OCI-LY3 (cell line): Measurements from ENCODE around the gene TMEM106B.
A peak's percentile ranks its signal among the peaks of the same experiment; 100 is the strongest.

ENCODE experiments used
- H2AFZ ChIP-seq: fragments of 200-600, 300-600 bp; shearing (Covaris generic); 2 replicates; pipeline ENCODE4 v1.6.0; 2014; ENCODE audit warnings: antibody characterized with exemption, low read depth, low read length
- H3K27ac ChIP-seq: fragments of 200-600, 300-600 bp; sonication (generic); 2 replicates; pipeline ENCODE4 v1.5.1; 2014; ENCODE audit warnings: mild to moderate bottlenecking, low read length, moderate library complexity, mixed read lengths
- H3K27me3 ChIP-seq: fragments of 200-600, 300-600 bp; sonication (generic); 2 replicates; pipeline ENCODE4 v1.6.1; 2014; ENCODE audit warnings: low read depth, low read length, mixed read lengths
- H3K36me3 ChIP-seq: fragments of 200-600, 300-600 bp; sonication (generic); replicated peaks from 2 replicates; pipeline ENCODE3; 2014; ENCODE audit warnings: low read depth, low read length, mixed read lengths
- H3K4me1 ChIP-seq: fragments of 300-600, 200-600 bp; sonication (generic); 2 replicates; pipeline ENCODE4 v1.6.1; 2014; ENCODE audit warnings: low read length, mixed read lengths
- H3K4me2 ChIP-seq: fragments of 200-600, 300-600 bp; sonication (generic); 2 replicates; pipeline ENCODE4 v1.6.1; 2014; ENCODE audit warnings: low read length, mixed read lengths
- H3K4me3 ChIP-seq: fragments of 300-600, 200-600 bp; sonication (generic); 2 replicates; pipeline ENCODE4 v1.5.1; 2014; ENCODE audit warnings: antibody characterized with exemption, mild to moderate bottlenecking, low read length, moderate library complexity
- H3K79me2 ChIP-seq: fragments of 300-600, 200-600 bp; shearing (Covaris generic); 2 replicates; pipeline ENCODE4 v1.6.1; 2014; ENCODE audit warnings: mild to moderate bottlenecking, low read length, mixed read lengths
- H3K9ac ChIP-seq: fragments of 300-600, 200-600 bp; shearing (Covaris generic); 2 replicates; pipeline ENCODE4 v1.6.0; 2014; ENCODE audit warnings: mild to moderate bottlenecking, low read length, moderate library complexity
- H3K9me3 ChIP-seq: fragments of 200-600, 300-600 bp; shearing (Covaris generic); 2 replicates; pipeline ENCODE4 v1.6.1; 2014; ENCODE audit warnings: low read length, mixed read lengths; ENCODE audit not compliant: insufficient read depth
- H4K20me1 ChIP-seq: fragments of 200-600, 300-600 bp; sonication (generic); 2 replicates; pipeline ENCODE4 v1.6.1; 2016; ENCODE audit warnings: low read length, mixed read lengths; ENCODE audit not compliant: insufficient read depth
- EZH2phosphoT487 ChIP-seq: fragments of 200-600 bp; shearing (Covaris generic); IDR thresholded peaks from 2 replicates; pipeline ENCODE4 v1.6.1; 2018; ENCODE audit warnings: antibody characterized with exemption, mixed run types, low read depth
- TF ChIP-seq, protein P1 (sequence below): fragments of 200-600, 300-600 bp; sonication (generic); IDR thresholded peaks from 2 replicates; pipeline ENCODE4 v1.5.1; 2014; ENCODE audit warnings: antibody characterized with exemption, low read length, low read depth

Gene TMEM106B

DNA sequence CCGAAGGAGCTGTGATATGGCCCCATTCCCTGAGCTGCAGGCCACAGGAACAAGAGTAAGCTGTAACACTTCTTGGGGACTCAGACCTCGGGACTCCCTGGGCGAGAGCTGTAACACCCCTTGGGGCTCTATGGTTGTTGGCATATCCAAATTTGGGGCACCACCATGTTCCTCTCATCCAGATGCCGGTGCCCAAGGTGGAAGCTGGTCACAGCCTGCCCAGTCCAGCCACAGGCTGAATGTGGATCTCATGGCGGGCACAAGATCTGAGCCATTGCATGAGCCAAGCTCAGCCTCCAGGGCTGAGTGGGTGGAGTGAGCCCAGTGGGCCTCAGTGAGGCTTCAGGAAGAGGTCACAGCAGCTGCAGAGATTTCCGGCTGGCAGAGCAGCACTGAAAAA lies 78.9 kb downstream of the TMEM106B start:
- 0 out of 2 replicates have a peak, but pooled peaks cover 3% of the 10 kb centered on the region for H3K9me3 ChIP-seq
- no peaks in the 10 kb centered on the region for H3K79me2 ChIP-seq
- no peak overlapping the region for H3K27ac ChIP-seq
- no peaks in the 10 kb centered on the region; the same call in 1 of the 2 replicates for H3K27me3 ChIP-seq
- TF ChIP-seq, protein P1, sequence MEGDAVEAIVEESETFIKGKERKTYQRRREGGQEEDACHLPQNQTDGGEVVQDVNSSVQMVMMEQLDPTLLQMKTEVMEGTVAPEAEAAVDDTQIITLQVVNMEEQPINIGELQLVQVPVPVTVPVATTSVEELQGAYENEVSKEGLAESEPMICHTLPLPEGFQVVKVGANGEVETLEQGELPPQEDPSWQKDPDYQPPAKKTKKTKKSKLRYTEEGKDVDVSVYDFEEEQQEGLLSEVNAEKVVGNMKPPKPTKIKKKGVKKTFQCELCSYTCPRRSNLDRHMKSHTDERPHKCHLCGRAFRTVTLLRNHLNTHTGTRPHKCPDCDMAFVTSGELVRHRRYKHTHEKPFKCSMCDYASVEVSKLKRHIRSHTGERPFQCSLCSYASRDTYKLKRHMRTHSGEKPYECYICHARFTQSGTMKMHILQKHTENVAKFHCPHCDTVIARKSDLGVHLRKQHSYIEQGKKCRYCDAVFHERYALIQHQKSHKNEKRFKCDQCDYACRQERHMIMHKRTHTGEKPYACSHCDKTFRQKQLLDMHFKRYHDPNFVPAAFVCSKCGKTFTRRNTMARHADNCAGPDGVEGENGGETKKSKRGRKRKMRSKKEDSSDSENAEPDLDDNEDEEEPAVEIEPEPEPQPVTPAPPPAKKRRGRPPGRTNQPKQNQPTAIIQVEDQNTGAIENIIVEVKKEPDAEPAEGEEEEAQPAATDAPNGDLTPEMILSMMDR, result no peak
- TF ChIP-seq EZH2phosphoT487, result no peak
- H3K4me3 ChIP-seq, result no peak overlapping the region
- no peak overlapping the region for H2AFZ ChIP-seq
- H3K4me1 ChIP-seq, result peaks cover 7% of the 10 kb centered on the region
- no peak overlapping the region for H3K9ac ChIP-seq
- H3K4me2 ChIP-seq, result no peak overlapping the region
- no peaks in the 10 kb centered on the region for H4K20me1 ChIP-seq
- no peaks in the 10 kb centered on the region for H3K36me3 ChIP-seq

DNA sequence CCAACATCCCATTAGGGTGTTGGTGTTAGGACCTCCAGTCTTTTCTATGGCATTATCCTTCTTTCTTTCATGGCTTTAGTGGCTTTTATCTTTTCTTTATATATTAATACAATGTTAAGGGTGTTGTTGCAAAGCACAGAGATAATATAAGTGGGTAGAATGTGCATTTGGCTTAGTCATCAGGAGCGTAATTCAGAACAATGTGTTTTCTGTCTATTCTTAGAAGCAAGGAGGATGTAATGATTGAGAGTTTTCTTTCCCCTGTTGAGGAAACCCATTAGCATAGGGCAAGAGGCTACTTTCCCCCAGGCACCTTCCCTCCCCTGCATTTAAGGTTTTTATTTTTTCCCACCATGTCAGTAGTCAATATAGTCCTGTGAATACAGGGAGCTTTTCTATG lies 79.7 kb downstream of the TMEM106B start:
- Histone ChIP-seq H3K4me3 (no peak overlapping the region), H3K79me2 (no peaks in the 10 kb centered on the region), H3K4me2 (no peak overlapping the region), H3K27me3 (no peaks in the 10 kb centered on the region; the same call in 1 of the 2 replicates), H3K4me1 (peaks cover 9% of the 10 kb centered on the region), H3K9ac (no peak overlapping the region), H3K27ac (no peak overlapping the region), H4K20me1 (no peaks in the 10 kb centered on the region), H2AFZ (no peak overlapping the region), H3K36me3 (no peaks in the 10 kb centered on the region), H3K9me3 (0 out of 2 replicates have a peak, but pooled peaks cover 3% of the 10 kb centered on the region)
- TF ChIP-seq EZH2phosphoT487, result no peak
- TF ChIP-seq, protein P1, result no peak

DNA sequence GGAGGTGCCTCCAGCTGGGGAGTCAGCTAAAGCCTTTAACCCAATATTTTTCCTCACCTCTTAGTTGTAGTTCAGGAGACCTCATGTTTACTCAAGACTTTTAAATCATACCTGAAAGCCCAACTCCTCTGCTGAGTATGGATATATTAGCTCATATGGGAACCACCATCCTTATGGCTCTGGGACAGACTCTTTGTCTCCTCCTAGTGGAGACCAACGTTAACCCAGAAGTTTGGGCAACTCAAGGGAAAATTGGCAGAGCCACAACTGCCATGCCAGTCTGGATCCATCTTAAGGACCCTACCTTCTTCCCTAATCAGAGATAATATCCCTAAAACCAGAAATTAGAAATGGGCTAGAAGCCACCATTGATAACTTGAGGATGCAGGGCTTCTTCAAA lies 80.8 kb downstream of the TMEM106B start:
- Histone ChIP-seq H3K4me1 (peaks cover 9% of the 10 kb centered on the region), H3K9me3 (0 out of 2 replicates have a peak, but pooled peaks cover 3% of the 10 kb centered on the region), H3K27me3 (no peaks in the 10 kb centered on the region; the same call in 1 of the 2 replicates), H3K27ac (no peak overlapping the region), H3K4me3 (no peak overlapping the region), H3K79me2 (no peaks in the 10 kb centered on the region), H2AFZ (no peak overlapping the region), H3K9ac (no peak overlapping the region), H3K4me2 (no peak overlapping the region), H4K20me1 (no peaks in the 10 kb centered on the region), H3K36me3 (no peaks in the 10 kb centered on the region)
- TF ChIP-seq EZH2phosphoT487, result no peak
- TF ChIP-seq, protein P1, result peak; percentile 10; the same call in 1 of the 2 replicates
